GM19372 (cell line): ENCODE data around the gene NKX2-4.
"Not testable (repeated sequence)": the region's sequence is repeated elsewhere in the genome, so short reads cannot be mapped to it uniquely, and the experiment has no call there.

Experiments
- ATAC-seq: cut with Tn5 transposase; IDR thresholded peaks from one replicate; pipeline ENCODE4 v1.9.1; 2021; ENCODE audit warnings: mild to moderate bottlenecking, low read depth, moderate library complexity; ENCODE audit not compliant: unreplicated experiment

The NKX2-4 gene

DNA sequence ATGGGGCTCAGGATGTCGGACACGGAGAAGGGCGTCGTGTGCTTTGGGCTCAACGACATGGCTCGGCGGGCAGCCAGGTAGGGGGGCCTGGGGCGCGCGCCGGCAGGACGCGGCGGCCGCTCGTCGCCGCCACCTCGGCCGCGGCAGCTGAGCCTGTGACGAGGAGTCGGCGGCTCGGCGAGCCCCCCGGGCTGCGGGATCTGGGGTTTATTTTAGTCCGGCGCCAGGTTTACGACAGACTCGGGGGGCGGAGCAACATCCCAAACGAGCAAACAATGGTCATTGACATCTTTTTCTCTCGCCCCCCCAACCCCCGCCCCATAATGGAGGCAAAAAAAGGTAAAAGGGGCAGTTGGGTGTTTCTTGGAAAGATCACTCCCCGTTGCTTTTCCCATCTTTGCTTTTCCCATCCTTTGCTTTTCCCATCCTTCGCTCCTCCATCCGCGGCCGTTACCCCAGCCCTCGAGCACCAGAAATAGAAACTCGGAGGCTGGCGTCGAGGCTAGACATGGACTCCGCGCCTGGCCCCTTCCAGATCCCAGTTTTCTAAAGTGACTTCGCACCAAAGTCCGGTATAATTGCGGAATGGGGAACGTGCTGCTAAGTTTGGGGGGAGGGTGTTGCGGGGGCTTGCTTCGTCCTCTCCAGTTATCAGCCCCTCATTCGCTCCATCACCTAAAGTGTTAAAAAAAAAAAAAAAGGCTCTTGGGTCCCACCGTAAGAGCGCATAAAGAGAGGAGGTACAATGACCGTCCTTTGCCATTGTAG lies at the start of gene NKX2-4:
NKX2-4 (minus strand) TSS at position 186 of the 768 bp plus-strand sequence; CDS start at position 59, 127 bp downstream.
- ATAC-seq, result no peak

DNA sequence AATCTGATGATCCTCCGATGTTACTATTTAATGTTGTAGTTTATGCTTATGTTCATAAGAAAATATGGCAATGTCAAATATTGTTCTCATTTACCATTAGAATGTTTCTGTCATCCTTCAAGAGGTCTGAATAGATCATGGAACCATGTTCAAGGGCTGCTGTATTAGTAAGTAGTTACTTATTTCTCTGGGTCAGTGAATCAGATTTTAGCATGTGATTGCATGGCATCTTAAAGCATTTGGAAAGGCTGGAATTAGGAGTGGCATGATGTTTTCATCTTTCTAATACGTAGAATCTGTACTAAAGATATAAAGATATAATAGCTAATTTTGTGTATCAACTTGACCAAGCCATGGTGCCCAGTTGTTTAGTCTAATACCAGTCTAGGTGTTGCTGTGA lies 40.5 kb upstream of the NKX2-4 start:
- no peak for ATAC-seq

DNA sequence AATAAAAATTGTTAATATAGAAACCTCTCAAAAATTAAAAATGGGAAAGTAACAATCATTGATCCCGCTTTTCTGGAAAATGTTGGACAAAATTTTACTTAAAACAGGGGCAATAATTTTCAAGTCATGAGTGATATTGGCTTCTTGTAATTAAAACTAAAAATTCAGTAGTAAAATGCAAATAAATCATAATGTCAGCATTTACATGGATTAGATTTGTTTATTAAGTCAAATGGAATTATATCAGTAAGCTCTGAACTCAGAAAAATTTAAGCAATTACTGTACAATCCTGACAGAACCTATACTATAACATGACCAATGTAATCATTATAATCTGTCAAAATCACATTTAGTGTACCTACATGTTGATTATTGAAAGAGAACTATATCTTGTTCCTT lies 39.9 kb upstream of the NKX2-4 start:
- no peak for ATAC-seq

DNA sequence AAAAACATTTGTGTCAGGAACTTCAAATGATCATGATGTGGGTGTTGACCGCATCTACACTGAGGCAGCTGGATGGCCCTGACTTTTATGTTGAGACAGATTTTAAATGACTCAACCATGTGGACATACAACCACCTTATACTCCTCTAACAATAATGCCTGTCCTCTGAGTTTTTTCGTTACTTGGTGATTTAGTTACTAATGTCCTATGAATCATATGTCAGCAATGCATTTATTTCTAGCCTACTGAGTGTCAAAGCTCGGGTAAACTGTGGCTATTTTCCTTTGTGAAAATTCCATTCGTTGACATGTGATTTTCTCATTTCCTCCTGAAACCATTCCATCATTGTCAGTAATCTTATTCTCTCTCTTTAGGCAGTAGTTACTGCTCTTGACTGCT lies 38.9 kb upstream of the NKX2-4 start:
- no peak for ATAC-seq

DNA sequence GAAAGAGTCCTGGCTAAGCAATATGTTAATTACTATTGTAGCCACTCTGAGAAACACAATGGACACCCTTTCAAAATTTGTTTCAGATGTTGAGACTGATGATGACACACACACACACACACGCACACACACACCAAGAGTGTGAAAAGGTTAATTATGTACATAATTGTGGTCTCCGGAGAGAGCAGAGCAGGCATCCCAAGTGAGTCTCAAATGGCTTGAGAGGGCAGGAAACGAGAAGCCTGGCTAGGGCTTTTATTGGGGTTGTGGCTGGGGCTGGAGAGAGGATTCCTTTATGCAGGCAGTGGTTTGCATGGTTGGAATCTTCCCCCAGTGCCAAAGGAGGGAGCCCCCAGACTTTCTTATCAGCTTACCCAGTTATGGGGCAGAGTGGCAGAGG lies 38.2 kb upstream of the NKX2-4 start:
- no peak for ATAC-seq

DNA sequence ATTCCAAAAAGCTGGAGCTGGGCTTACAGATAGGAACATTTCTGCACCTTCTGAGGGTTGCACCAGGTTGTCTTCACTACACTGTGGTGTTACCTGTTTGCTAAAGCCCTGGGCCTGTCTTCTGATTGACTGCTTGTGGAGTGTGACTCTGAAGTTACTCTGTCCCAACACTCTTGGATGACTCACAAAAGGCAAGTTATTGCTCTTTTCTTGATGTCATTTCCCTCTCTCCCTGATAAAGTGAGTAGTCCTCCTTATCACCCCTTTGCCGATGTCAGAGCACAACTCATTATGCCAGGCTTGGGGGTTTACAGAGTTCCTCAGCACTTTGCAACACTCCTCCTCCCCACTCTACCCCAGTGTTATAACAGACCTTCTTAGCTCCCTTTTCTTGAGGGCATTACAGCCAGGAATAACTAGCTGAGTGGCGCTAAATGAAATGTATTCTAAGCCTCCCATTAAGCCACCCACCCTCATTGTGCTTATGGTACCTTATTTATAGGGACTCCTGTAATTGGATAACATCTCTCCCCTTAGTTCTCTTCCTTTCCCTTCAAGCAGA lies 36.1 kb upstream of the NKX2-4 start:
- no peak for ATAC-seq

DNA sequence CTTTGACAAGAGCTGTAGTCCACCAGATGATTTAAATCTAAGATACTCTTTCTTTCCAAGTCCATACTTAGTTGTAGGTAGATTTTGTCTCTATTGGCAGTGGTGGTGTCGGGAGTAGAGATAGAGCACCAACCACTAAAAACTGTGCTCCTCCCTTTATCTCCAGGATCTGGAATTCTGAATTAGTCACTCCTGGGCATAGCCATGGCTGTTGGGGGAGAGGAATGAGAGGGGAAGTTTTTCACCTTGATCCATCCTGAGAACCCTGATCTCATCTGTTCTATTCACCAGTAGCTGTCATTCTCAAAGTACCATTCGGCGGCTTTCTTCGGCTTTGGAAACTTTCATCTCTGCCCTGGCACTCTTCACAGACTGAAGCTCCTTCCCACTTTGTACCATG lies 35.6 kb upstream of the NKX2-4 start:
- ATAC-seq, result no peak

DNA sequence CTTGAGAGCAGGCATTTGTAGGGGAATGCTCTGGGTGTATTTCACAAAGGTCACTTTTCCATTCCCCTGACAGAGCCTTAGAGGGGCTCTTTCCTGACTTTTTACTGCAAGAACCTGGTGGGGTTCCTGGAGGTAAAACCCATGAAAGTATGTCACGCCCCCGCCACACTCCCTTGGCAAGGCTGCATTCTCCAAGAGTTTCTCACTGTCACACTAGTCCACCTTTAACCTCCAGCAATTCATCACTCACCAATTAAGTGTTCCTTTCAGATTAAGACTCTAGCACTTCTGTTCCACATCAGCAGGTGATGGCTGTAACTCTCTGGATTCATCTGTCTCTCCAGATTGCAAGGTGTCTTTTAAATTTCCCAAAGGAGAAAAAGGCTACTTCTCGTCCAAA lies 32.7 kb upstream of the NKX2-4 start:
- no peak for ATAC-seq

DNA sequence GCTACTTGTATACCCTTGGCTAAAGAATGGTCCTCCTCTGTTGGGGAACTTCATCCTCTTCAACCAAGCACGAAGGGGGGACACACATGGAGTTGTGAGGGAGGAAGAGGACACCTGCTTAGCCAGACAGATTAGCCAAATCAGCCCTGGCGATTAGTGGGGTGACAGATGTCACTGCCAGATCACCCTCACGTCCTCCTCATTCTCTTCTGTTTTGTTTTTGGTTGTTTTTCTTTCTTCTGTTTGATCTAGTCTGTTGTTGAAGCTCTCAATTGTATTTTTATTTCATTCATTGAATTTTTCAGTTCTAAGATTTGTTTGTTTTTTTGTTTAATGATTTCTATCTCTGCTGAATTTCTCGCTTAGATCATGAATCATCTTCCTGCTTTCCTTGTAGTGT lies 27.5 kb upstream of the NKX2-4 start:
- ATAC-seq, result no peak

DNA sequence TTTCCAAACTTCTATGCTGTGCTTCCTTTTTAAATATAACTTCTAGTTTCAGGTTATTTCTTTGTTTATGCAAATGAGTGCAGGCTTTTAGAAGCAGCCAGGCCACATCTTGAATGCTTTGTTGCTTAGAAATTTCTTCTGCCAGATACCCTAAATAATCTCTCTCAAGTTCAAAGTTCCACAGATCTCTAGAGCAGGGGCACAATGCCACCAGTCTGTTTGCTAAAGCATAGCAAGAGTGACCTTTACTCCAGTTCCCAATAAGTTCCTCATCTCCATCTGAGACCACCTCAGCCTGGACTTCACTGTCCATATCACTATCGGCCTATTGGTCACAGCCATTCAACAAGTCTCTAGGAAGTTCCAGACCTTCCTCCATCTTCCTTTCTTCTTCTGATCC lies 26.4 kb upstream of the NKX2-4 start:
- ATAC-seq, result not testable (repeated sequence)

DNA sequence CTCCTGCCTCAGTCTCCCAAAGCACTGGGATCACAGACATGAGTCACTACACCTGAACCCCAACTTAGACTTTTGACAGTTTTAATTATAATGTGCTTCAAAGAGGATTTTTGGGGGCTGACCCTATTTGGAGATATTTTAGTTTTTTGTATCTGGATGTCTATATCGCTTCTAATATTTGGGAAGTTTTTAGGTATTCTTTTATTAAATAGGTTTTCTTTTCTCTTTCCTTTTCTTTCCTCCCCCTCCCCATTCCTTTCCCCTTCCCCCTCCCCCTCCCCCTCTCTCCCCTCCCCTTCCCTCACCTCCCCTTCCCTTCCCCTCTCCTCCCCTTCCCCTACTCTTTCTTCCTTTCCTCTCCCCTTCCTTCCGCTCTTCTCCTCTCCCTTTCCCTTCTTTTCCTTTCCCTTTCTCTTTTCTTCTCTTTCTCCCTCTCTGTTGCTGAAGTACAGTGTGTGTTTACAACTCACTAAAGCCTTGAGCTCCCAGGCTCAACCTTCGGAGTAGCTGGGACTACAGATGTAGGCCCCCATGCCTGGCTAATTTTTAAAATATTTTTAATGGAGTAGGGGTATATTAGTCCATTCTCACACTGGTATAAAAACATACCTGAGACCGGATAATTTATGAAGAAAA lies 24.4 kb upstream of the NKX2-4 start:
- no peak for ATAC-seq

DNA sequence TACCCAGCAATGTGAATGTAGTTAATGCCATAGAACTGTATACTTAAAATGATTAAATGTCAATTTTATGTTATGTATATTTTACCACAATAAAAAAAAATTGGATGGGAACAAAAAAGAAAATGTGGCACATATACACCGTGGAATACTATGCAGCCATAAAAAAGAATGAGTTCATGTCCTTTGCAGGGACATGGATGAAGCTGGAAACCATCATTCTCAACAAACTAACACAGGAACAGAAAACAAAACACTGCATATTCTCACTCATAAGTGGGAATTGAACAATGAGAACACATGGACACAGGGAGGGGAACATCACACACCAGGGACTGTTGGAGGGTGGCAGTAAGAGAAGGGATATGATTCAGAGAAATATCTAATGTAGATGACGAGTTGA lies 21.8 kb upstream of the NKX2-4 start:
- ATAC-seq, result not testable (repeated sequence)

DNA sequence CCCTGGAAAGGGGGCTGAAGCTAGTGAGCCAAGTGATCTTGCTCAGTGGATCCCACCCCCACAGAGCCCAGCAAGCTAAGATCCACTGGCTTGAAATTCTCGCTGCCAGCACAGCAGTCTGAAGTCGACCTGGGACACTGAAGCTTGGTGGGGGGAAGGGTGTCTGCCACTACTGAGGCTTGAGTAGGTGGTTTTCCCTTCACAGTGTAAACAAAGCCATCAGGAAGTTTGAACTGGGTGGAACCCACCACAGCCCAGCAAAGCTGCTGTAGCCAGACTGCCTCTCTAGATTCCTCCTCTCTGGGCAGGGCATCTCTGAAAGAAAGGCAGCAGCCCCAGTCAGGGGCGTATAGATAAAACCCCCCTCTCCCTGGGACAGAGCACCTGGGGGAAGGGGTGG lies 16.7 kb upstream of the NKX2-4 start:
- not testable (repeated sequence) for ATAC-seq

DNA sequence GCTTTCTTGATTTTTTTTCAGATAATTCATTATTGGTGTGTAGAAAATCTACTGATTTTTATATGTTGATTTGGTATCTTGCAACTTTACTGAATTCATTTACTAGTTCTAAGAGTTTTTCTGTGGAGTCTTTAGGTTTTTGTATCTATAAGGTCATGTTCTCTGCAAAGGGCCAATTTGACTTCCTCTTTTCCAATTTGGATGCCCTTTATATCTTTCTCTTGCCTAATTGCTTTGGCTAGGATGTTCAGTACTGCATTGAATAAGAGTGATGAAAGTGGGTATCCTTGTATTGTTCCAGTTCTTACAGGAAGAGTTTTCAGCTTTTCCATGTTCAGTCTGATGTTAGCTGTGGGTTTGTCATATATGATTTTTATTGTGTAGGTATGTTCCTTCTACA lies 14.4 kb upstream of the NKX2-4 start:
- ATAC-seq, result no peak

DNA sequence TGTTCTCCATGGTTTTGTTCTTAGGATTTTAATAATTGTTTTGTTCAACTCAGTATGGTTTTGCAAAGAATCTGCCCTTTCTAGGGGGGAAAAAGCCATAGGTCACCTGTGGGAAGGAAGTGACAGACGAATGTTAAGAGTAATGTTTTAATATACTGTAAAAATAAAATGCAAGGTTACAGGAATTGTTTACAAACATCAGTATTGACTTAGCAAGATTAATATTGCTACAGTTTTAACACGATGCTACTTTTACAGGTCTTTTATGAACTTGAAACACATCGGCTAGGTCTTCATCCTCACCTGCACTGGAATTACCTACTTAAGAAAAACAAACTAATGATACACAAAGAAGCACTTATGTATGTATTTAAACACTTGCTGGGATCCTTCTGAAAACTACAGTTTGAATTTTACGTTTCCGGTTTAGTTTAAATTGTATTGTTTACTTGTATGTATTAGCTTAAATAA lies 1.7 kb upstream of the NKX2-4 start:
- no peak for ATAC-seq

DNA sequence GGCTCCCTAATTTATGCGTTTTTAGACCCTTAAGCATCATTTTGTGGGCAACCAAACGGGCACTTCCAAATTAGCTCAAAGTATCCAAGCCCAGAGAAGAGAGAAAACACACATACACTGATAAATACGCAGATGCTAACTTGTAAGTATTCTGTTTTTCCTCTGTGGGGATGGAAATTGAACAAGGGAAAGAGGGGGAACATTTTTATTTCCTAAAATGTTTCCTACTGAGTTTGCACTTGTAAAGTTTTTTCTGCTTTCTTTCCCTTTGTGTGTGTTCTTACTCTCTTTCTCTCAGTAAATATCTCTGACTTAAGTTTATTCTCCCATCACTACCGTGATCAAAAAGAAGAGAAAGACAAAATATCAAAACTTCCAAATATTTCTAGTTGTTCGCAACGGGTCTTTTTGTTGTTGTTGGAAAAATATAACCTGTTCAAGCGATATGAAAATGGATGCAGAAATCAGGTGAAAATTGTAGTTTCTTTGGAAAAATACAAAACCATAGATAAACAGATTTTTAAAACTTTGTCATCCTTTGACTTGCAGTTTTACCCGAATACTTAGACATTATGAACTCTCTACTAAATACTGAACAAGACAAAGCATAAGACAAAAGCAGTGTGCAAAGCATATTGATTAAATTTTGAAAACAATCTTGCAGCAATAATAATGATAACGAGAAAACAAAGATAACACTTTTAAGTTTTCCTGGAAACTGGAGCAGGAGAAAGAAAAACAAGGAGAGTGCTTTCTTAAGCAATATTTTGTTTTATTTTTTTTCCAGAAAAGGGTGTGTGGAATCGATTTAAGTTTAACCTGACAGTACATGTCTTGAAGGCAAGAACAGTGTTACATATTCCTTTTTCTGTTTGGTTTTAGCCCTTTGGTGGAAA lies 1.0 kb upstream of the NKX2-4 start:
- no peak for ATAC-seq

DNA sequence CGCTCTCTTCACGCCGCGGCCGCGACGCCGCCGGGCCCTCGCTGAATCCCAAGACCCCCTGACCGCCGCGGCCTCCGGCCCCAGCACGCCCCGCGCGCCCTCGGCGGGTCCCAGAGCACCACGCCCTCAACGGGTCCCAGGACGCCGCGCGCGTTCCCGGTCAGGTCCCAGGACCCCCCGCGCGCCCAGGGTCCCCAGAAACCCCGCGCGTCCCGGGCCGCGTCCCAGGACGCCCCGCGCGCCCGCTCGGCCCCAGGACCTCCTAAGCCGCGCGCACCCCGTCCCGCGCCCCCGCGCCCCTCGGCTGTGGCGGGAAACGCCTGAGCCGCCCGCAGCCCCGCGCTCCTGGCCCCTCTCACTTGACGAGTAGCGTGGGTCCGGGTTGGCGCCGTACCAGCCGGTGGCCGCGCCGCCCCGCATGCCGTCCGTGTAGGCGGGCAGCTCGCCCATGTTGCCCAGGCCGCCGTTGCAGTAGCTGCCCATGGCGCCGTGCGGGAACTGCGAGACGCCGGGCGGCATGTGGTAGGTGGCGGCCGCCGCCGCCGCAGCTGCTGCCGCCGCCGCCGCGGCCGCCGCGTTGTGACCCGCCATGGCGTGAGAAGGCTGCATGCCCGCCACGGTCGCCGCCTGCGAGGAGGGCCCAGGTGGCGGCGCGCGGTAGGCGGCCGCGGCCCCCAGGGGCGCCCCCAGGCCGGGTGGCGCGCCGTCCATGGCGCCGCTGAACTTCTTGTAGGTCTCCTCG lies 556 bp downstream of the NKX2-4 start:
- ATAC-seq, result no peak

DNA sequence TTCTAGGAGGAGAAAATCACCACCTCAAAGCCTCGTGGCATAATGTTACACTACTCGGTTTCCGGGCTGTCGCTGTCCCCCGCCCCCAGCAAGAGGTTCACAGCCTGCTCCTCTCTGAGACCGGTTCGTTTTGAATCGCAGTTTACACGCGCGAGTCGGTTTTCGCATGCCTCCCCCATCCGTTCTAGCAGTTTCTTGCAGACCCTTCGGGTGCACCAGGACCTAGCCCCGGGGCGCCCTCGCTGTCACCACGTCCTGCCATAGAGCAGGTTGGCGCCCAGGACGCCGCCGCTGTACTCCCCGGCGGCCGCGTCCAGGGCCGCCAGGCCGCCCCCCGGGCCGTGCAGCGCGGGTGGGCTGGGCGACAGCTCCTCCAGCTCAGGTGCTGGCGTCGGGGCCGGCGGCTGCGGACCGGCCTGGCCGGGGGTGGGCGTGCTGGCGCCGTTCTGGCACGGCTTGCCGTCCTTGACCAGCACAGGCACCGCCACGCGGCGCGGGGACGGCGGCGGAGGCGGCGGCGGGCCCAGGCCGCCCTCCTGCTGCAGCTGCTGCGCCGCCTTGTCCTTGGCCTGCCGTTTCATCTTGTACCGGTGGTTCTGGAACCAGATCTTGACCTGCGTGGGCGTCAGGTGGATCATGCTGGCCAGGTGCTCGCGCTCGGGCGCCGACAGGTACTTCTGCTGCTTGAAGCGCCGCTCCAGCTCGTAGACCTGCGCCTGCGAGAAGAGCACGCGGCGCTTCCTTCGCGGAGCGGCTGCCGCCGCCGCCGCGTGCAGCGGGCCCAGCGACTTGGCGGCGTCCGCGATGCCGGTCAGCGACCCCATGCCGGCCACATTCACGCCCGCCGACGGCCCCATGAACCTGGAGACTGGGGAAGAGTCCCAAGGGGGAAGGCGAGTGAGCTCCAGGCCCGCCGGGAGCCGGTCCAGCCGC lies 1.4 kb downstream of the NKX2-4 start:
- no peak for ATAC-seq

DNA sequence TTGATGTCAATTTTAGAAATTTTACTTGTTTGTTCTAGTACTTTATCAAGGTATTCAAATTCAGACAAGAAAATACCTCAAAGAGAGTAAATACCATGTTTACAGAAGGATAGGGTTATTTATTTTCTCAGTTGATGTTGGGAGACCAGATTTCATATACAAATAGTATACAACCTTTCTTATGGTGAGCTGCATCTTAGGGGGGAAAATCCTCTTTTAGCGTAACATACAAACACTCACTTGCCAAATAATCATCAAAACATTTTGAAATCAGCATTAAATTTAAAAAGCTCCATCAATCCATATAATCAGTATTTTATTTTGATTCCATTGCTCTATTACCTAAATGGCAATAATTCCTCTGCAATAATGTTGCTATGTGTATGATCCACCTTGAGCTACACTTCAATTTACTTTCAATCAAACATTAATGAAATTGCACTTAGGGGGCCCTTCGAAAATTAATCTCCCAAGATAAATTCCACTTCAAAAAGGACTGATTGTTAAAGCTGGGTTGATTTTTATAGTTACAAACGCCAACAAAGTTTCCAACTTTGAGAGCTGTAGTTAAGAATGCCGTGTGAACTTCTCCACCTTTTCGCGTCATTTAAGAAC lies 2.2 kb downstream of the NKX2-4 start:
- no peak for ATAC-seq
